Activated CD4-positive, CD25-positive, alpha-beta regulatory T cell treated with anti-CD3 and anti-CD28 coated beads, Interleukin-2, amount 50 U/mL, for 24 hours (primary cell): ENCODE data around the gene ZNF697.

Source experiments
- ATAC-seq, 2 donors: fragments of 150-1000 bp; cut with Tn5 transposase; one replicate each; pipeline ENCODE4 v1.10.0; 2021; ENCODE audit warnings: mild to moderate bottlenecking in 1 of 2, moderate library complexity in 1 of 2

Gene ZNF697

GRCh38 chr1:119660253-119661083 is 12.4 kb upstream of the ZNF697 start:
- no peak for ATAC-seq

GRCh38 chr1:119659628-119660027 is 11.6 kb upstream of the ZNF697 start:
- ATAC-seq = no peak

GRCh38 chr1:119656410-119656955 is 8.4 kb upstream of the ZNF697 start:
- no peak for ATAC-seq

GRCh38 chr1:119655154-119655553 is 7.1 kb upstream of the ZNF697 start:
- no peak for ATAC-seq

- no peak for ATAC-seq
These were observed 5.7 kb upstream of the ZNF697 start for GRCh38 chr1:119653839-119654170.

- ATAC-seq = no peak
These were observed 5.2 kb upstream of the ZNF697 start for GRCh38 chr1:119653135-119653838.

GRCh38 chr1:119652587-119652986 is 4.5 kb upstream of the ZNF697 start:
- no peak for ATAC-seq

GRCh38 chr1:119651641-119652040 is 3.6 kb upstream of the ZNF697 start:
- ATAC-seq = no peak

GRCh38 chr1:119651133-119651532 is 3.1 kb upstream of the ZNF697 start:
- no peak for ATAC-seq

GRCh38 chr1:119648620-119649004 is 546 bp upstream of the ZNF697 start:
- ATAC-seq = no peak

- no peak for ATAC-seq
These were observed 785 bp downstream of the ZNF697 start for GRCh38 chr1:119647228-119647733.

- no peak for ATAC-seq
These were observed 1.4 kb downstream of the ZNF697 start for GRCh38 chr1:119646521-119647227.

GRCh38 chr1:119639109-119639508 is 9.0 kb downstream of the ZNF697 start:
- no peak for ATAC-seq

GRCh38 chr1:119637710-119638109 is 10.4 kb downstream of the ZNF697 start:
- ATAC-seq = no peak

- ATAC-seq = no peak
These were observed 11.5 kb downstream of the ZNF697 start for GRCh38 chr1:119636491-119637089.

- no peak for ATAC-seq
These were observed 12.2 kb downstream of the ZNF697 start for GRCh38 chr1:119635811-119636390.

- no peak for ATAC-seq
These were observed 14.1 kb downstream of the ZNF697 start for GRCh38 chr1:119634016-119634415.

- ATAC-seq = no peak
These were observed 14.5 kb downstream of the ZNF697 start for GRCh38 chr1:119633575-119633974.

GRCh38 chr1:119632841-119633240 is 15.2 kb downstream of the ZNF697 start:
- no peak for ATAC-seq

GRCh38 chr1:119632103-119632490 is 16.0 kb downstream of the ZNF697 start:
- ATAC-seq = no peak

- ATAC-seq = no peak
These were observed 16.5 kb downstream of the ZNF697 start for GRCh38 chr1:119631433-119632102.

- ATAC-seq = no peak
These were observed 17.0 kb downstream of the ZNF697 start for GRCh38 chr1:119631086-119631432.
